OCI-LY7 (cell line): ENCODE results near the gene SSBP2.

ENCODE experiments used
- EZH2phosphoT487 ChIP-seq: fragments of 200-600 bp; sonication (generic); IDR thresholded peaks from 2 replicates; pipeline ENCODE4 v1.6.1; 2018; ENCODE audit warnings: low read depth, borderline replicate concordance, mild to moderate bottlenecking, mixed run types, antibody characterized with exemption, low read length, moderate library complexity, mixed read lengths
- TF ChIP-seq, protein P1 (sequence below): fragments of 200-600 bp; sonication (generic); conservative IDR thresholded peaks from 2 replicates; pipeline ENCODE4 v1.5.1; 2014; ENCODE audit warnings: mild to moderate bottlenecking, antibody characterized with exemption, low read length, moderate library complexity, mixed read lengths

DNA sequence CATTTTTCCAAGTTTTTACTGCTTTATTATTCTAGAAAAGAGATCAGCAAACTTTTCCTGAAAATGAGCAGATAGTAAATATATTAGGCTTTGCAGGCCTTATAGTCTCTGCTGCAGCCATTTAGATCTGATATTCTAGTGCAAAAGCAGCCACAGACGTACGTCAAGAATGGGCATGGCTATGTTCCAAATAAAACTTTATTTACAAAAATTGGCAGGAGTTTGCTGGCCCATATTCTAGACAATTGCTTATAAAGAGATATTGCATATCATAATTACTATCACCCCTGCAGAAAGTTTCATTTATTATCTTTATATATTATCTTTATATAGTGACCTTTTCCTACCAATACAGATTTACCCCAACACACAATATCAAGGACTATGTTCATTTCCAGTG, 195.0 kb downstream of the SSBP2 start:
- TF ChIP-seq, protein P1, sequence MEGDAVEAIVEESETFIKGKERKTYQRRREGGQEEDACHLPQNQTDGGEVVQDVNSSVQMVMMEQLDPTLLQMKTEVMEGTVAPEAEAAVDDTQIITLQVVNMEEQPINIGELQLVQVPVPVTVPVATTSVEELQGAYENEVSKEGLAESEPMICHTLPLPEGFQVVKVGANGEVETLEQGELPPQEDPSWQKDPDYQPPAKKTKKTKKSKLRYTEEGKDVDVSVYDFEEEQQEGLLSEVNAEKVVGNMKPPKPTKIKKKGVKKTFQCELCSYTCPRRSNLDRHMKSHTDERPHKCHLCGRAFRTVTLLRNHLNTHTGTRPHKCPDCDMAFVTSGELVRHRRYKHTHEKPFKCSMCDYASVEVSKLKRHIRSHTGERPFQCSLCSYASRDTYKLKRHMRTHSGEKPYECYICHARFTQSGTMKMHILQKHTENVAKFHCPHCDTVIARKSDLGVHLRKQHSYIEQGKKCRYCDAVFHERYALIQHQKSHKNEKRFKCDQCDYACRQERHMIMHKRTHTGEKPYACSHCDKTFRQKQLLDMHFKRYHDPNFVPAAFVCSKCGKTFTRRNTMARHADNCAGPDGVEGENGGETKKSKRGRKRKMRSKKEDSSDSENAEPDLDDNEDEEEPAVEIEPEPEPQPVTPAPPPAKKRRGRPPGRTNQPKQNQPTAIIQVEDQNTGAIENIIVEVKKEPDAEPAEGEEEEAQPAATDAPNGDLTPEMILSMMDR: no peak
- TF ChIP-seq EZH2phosphoT487: no peak
